ENCODE measurements around the gene SYPL1.

Gene SYPL1

GRCh38 chr7:106048706-106049020 lies 63.4 kb downstream of the SYPL1 start:
- TF ChIP-seq, protein P1, sequence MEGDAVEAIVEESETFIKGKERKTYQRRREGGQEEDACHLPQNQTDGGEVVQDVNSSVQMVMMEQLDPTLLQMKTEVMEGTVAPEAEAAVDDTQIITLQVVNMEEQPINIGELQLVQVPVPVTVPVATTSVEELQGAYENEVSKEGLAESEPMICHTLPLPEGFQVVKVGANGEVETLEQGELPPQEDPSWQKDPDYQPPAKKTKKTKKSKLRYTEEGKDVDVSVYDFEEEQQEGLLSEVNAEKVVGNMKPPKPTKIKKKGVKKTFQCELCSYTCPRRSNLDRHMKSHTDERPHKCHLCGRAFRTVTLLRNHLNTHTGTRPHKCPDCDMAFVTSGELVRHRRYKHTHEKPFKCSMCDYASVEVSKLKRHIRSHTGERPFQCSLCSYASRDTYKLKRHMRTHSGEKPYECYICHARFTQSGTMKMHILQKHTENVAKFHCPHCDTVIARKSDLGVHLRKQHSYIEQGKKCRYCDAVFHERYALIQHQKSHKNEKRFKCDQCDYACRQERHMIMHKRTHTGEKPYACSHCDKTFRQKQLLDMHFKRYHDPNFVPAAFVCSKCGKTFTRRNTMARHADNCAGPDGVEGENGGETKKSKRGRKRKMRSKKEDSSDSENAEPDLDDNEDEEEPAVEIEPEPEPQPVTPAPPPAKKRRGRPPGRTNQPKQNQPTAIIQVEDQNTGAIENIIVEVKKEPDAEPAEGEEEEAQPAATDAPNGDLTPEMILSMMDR (IDR thresholded peaks at IDR 0.05; ENCODE audit: low read depth, low read length): no peak
- no peak for DNase-seq (ENCODE audit: extremely low read depth, low read depth)

- DNase-seq (ENCODE audit: extremely low read depth, low read depth): no peak
- TF ChIP-seq, protein P1 (IDR thresholded peaks at IDR 0.05; ENCODE audit: low read depth, low read length): no peak
Measured at GRCh38 chr7:106047818-106048705, 64.0 kb downstream of the SYPL1 start.

- no peak for DNase-seq (ENCODE audit: extremely low read depth, low read depth)
- TF ChIP-seq, protein P1 (IDR thresholded peaks at IDR 0.05; ENCODE audit: low read depth, low read length): no peak
Measured at GRCh38 chr7:106047184-106047583, 64.9 kb downstream of the SYPL1 start.

- TF ChIP-seq, protein P1 (IDR thresholded peaks at IDR 0.05; ENCODE audit: low read depth, low read length): no peak
- DNase-seq (ENCODE audit: extremely low read depth, low read depth): no peak
Measured at GRCh38 chr7:106045586-106045985, 66.5 kb downstream of the SYPL1 start.

GRCh38 chr7:106045139-106045538 lies 67.0 kb downstream of the SYPL1 start:
- no peak for DNase-seq (ENCODE audit: extremely low read depth, low read depth)
- TF ChIP-seq, protein P1 (IDR thresholded peaks at IDR 0.05; ENCODE audit: low read depth, low read length): no peak

- TF ChIP-seq, protein P1 (IDR thresholded peaks at IDR 0.05; ENCODE audit: low read depth, low read length): no peak
Measured at GRCh38 chr7:106042196-106042611, 69.9 kb downstream of the SYPL1 start.

GRCh38 chr7:106041140-106041717 lies 70.9 kb downstream of the SYPL1 start:
- TF ChIP-seq, protein P1 (IDR thresholded peaks at IDR 0.05; ENCODE audit: low read depth, low read length): peak; percentile 46
- no peak for DNase-seq (ENCODE audit: extremely low read depth, low read depth)

More at GRCh38 chr7:106042196-106042611, 69.9 kb downstream of the SYPL1 start:
- no peak for DNase-seq (ENCODE audit: extremely low read depth, low read depth)

Measured in AG09319 (cell line).